Measurements from ENCODE around the gene VTA1.
A peak's percentile ranks its signal among the peaks of the same experiment; 100 is the strongest.
"Not testable (repeated sequence)": the region's sequence is repeated elsewhere in the genome, so short reads cannot be mapped to it uniquely, and the experiment has no call there.

The VTA1 gene, protein sequence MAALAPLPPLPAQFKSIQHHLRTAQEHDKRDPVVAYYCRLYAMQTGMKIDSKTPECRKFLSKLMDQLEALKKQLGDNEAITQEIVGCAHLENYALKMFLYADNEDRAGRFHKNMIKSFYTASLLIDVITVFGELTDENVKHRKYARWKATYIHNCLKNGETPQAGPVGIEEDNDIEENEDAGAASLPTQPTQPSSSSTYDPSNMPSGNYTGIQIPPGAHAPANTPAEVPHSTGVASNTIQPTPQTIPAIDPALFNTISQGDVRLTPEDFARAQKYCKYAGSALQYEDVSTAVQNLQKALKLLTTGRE

GRCh38 chr6:142146828-142147662 lies at the start of gene VTA1, which contains the start of gene NMBR:
Gene VTA1, plus strand, starts transcription at chr6:142147263. Its CDS starts 25 bp downstream, at chr6:142147288.
Gene NMBR, minus strand, starts transcription at chr6:142147122. Its CDS starts 58,464 bp downstream, at chr6:142088658.
- peak; percentile 93 to 95 for DNase-seq

DNA sequence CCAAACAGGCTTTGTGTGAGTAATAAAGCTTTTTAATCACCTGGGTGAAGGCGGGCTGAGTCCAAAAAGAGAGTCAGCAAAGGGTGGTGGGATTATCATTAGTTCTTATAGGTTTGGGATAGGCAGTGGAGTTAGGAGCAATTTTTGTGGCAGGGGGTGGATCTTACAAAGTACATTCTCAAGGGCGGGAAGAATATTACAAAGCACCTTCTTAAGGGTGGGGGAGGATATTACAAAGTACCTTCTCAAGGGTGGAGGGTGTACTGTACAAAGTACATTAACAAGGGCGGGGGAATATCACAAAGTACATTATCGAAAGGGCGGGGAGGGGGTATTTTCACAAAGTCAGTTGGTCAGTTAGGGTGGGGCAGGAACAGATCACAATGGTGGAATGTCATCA lies 42.2 kb upstream of the VTA1 start:
- DNase-seq = not testable (repeated sequence)

DNA sequence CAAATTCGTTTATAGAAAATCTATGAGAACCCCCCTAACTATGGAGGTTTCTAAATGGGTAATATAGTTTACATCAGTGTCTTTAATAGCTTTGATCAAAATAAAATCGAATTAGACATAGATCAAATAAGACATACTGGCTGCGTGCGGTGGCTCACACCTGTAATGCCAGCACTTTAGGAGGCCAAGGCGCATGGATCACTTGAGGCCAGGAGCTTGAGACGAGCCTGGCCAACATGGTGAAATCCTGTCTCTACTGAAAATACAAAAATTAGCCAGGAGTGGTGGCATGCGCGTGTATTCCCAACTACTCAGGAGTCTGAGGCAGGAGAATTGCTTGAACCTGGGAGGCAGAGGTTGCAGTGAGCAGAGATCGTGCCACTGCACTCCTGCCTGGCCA lies 36.2 kb upstream of the VTA1 start:
- DNase-seq = not testable (repeated sequence)

DNA sequence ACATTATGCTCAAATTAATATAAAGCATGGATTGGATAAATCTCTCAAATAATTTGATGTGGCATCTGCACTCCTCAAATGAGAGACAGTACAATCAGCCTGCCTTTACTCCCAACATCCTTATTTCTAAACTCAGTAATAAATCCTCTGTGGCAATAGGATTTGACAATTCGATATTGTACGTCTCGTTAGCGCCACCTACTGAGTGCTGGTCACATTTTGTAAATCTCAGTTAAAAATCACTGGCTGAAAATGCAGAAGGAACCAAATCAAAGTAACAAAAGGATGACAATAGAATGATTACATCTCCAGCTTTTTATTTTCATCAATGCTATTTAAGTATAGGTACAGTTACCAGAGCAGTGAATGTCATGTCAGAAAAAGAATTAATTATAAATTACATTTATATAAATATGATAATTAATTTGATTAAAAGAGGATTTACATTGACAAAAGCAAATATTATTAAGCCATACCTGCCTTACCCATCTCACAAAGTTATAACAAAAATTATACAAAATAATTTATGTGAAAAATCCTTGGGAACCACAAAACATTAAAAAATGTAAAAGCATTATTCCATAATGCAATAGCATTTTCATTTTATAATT lies 34.5 kb upstream of the VTA1 start:
- DNase-seq = peak; percentile 61 to 66

- DNase-seq = no peak
These were observed 29.7 kb upstream of the VTA1 start for GRCh38 chr6:142117366-142117765.

- no peak for DNase-seq
These were observed 28.7 kb upstream of the VTA1 start for GRCh38 chr6:142118328-142118727.

- no peak for DNase-seq
These were observed 28.1 kb upstream of the VTA1 start for GRCh38 chr6:142118925-142119324.

DNA sequence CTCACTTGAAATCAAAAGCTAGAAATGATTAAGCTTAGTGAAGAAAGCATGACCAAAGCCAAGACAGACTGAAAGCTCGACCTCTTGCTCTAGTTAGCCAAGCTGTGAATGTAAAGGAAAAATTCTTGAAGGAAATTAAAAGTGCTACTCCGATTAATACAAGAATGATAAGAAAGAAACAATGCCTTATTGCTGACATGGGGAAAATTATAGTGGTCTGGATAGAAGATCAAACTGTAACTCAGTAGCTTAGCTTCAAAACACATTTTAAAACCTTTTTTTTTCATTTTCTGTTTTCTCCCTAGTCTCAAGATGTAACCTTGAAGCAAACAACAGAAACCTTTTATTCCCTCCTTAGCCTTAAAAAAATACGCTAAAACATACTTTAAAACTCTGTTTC lies 25.7 kb upstream of the VTA1 start:
- DNase-seq = no peak

GRCh38 chr6:142130814-142131213 lies 16.2 kb upstream of the VTA1 start:
- no peak for DNase-seq

DNA sequence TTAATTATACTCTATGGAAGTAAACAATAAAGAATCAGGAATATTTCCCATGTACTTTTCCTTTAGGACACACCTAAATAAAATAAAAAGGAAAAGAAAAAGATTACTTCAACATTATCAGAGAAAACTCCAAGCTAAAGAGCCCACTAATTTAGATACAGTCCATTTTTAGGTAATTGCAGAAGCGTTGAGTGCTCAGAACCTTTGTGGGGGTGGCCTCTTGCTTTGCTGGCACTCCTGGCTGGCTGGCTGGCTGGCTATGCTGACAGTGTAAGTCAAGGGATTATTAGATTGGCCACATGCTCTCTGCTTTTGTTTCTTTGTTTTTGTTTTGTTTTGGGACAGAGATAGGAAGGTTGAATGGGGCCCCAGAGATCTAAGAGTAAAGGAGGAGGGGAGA lies 14.4 kb upstream of the VTA1 start, which contains the start of gene GJE1:
Gene GJE1, plus strand, starts transcription at position 301 of the 400 bp plus-strand sequence. CDS start 234 bp downstream, outside the sequence.
- no peak for DNase-seq

GRCh38 chr6:142138876-142139275 lies 8.2 kb upstream of the VTA1 start:
- DNase-seq = no peak

DNA sequence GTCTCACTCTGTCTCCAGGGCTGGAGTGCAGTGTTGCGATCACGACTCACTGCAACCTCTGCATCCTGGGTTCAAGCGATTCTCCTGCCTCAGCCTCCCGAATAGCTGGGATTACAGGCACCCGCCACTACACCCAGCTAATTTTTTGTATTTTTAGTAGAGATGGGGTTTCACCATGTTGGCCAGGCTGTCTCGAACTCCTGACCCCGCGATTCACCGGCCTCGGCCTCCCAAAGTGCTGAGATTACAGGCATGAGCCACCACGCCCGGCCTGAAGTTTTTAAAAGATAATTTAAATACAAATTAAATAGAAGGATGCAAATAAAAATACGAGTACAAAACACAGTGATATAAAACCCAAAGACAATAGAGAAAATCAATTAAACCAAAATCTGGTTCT lies 5.5 kb upstream of the VTA1 start:
- not testable (repeated sequence) for DNase-seq

GRCh38 chr6:142152746-142153145 lies 5.7 kb downstream of the VTA1 start:
- no peak for DNase-seq

DNA sequence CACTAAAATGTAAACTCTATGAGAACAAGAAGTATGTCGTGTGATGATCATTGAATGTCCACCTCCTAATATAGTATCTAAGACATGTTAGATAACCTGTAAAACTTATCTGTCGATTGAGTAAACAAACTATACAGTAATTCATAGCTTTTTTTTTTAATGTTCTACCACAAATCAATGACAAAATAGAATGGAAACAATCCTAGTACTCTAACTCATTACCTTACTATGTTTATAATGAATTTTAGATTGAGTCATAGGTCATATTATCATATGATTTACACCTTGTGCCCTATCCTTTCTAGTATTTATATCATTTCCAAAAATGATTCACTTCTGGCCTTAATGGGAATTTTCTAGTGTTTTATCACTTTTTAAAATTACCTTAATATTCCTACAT lies 6.1 kb downstream of the VTA1 start:
- DNase-seq = no peak

GRCh38 chr6:142154336-142154735 lies 7.3 kb downstream of the VTA1 start:
- DNase-seq = no peak

DNA sequence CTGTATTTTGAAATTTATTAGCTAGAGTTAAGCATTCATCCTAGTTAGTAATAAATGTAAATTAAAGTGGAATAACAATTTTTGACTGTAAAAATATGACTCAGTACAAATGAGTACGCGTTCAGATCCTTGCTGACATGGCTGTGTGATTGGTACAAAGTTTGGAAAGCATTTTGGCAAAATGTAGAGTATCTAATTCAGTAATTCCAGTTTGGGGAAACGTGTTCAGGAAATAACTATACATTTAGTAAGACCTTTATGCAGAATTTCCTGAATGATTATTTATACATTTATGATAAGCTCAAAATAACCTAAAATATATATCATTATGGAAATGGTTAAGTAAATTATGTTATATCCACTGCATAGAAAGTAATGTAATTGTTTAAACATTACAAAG lies 8.0 kb downstream of the VTA1 start:
- no peak for DNase-seq

GRCh38 chr6:142155895-142156757 lies 9.1 kb downstream of the VTA1 start:
- DNase-seq = no peak

GRCh38 chr6:142156758-142157068 lies 9.7 kb downstream of the VTA1 start:
- DNase-seq = not testable (repeated sequence)

GRCh38 chr6:142162780-142163179 lies 15.7 kb downstream of the VTA1 start:
- no peak for DNase-seq

- no peak for DNase-seq
These were observed 18.2 kb downstream of the VTA1 start for GRCh38 chr6:142165227-142165626.

GRCh38 chr6:142167071-142167470 lies 20.0 kb downstream of the VTA1 start:
- DNase-seq = no peak

DNA sequence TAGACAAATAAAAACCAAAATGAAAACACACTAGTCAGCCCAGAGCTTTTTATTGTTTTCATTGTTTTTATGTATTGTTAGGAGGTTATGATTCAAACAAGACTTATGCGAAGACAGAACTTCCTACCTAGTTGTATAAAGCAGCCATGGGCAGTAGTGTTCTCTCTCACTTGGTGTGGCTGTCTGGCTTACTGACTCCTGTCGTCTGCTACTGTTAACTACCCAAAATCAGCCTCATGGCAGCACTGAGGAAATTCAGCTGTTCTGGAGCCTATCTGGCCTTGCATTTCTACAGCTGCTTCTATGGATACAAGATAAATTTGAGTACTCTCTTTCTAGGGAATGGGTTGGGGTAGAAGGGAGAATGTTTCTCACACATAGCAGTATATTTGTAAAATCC lies 20.4 kb downstream of the VTA1 start:
- DNase-seq = no peak

GRCh38 chr6:142171351-142171750 lies 24.3 kb downstream of the VTA1 start:
- DNase-seq = no peak
